GM18502 (cell line): ENCODE data around the gene IL34.

Experiments
- ATAC-seq: cut with Tn5 transposase; IDR thresholded peaks from one replicate; pipeline ENCODE4 v1.9.1; 2021; ENCODE audit warnings: mild to moderate bottlenecking; ENCODE audit not compliant: unreplicated experiment, poor library complexity

IL34 gene

DNA sequence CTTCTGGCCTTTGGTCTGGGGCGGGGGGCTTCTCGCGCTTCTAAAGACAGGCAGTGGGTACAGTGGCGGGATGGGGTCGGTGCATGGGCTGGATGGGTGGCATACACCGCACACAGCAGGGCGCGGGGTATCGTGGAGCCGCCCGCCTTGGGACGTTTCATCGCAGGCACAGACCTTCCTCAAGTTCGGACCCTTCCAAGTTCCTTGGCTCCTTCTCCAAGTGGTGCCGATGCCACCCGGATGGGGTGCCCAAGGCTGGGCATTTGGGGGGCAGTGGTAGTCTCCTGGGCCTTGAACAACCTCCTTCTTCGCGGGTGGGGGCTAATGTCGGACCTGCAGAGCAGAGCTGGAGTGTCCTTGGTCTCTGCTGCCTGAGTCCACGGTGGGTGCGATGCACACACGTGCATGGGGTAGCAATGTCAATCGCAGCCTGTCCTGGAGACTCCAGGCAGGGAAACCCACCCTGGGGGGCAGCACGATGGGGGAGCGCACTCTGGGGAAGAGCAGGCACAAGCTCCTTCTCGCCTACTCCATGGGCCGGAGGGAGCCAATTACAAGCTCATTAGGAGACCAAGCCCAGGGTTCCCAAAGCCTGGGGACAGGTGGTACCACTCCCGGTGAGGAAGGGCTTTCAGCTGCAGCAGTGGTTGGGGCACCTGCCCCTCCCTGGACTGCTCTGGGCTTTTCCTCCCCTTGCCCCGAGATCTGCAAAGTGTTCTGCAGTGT is 40.2 kb downstream of the IL34 start:
- ATAC-seq = no peak

DNA sequence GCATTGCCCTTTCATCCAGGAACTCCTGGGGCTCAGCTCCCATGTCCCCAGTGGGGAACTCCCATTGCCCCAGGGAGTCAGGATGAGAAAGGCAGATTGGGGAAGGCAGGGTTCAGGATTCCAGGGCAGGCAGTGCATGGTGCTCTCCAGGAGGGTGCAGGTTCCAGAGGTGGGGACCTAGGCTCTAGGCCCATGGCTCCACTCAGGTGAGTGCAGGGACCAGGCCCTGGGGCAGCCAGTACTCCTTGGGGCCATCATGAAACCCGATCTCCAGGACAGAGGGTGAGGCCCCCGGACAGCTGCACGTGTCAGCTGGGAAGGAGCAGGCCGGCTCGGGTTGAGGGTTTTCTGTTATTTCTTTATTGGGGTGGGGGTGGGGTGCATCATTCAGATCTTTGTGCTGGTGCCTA is 40.7 kb downstream of the IL34 start:
- no peak for ATAC-seq

DNA sequence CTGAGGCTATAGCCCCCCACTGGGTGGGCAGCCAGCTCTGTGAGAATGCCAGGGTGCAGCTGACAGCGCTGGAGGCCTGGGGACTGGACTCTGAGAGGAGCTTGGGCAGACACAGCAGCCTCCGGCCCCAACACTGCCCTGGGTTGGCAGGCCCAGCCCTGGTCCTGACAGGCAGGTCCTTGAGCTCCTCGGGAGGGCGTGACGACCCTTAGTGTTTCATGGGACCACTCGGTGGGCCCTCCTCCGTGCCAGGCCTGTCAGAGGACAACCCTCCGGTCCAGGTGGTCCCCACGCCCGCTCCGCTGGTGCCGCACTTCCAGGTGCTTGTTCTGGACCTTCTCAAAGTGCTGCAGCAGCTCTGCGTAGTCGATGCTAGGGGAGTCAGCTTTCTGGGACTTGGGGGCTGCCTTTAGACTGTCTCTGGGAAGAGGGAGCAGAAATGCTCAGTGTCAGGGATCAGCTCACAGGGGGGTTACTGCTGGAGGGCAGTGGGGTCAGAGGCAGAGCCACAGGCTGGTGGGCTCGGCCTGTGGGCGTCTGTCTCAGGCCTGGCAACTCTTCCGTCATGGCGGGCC is 41.4 kb downstream of the IL34 start:
- ATAC-seq = no peak

DNA sequence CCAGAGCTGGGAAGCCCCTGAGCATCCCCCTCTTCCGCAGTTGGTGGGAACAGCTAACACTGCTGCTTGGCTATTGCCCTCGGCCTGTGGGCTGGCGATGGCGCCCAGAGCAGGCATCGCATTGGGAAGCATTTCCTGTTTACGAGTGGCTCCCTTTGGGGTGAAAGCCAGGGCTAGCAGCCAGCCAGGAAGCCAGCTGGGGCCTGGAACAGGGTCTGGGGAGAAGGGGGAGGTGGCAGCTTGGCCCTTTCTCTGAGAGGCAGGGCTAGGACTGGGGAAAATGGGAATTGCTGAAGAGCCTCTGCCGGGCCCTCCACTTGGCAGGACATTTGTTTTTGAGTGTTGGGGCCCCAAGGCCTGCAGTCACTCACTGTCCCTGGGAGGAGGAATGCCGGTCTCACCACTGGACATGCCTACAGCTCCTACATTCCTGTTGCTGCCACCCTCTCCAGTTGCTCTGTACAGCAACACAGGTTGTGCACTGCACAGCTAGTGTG is 41.9 kb downstream of the IL34 start:
- no peak for ATAC-seq

DNA sequence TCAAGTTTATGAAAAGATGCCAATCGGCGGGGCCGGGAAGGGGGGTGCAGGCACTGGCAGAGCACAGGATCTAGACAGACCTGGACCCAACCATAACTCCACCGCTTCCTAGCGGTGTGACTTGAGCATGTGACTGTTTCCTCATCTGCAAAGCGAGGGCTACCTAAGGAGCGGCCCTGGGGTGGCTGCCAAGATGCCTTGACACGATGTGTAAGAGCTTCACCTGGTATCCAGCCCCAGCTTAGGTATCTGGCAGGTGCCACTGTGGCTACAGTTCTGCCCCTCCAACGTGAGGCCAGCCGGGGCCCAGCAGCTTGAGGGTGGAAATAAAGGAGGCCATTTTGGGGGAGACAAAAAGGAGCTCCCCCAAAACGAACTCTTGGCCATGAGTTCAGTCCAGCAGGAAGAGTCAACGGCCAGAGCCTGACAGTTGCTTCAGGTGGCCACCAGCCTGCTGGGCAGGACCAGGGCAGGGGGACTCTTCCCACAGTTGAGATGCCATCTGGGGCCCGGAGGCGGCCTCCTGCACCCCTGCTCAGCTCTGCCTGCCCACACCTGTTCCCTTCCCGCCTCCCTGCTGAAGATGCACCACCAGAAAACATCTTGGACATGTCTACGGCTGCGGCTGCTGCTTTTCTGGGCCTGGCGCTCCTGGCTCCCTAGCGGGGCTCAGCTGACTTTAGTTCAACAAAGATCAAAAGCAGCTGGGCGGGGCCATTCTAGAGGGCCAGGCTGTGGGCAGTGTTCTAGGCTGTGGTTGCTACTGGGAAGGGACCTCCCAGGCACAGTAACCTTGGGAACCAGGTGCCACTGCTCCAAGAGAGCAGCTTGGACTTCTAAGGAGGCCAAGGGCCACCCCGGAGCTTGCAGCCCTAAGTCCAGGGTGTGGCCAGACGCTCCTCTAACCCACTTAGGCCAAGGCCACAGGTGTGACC is 42.9 kb downstream of the IL34 start:
- ATAC-seq = no peak

DNA sequence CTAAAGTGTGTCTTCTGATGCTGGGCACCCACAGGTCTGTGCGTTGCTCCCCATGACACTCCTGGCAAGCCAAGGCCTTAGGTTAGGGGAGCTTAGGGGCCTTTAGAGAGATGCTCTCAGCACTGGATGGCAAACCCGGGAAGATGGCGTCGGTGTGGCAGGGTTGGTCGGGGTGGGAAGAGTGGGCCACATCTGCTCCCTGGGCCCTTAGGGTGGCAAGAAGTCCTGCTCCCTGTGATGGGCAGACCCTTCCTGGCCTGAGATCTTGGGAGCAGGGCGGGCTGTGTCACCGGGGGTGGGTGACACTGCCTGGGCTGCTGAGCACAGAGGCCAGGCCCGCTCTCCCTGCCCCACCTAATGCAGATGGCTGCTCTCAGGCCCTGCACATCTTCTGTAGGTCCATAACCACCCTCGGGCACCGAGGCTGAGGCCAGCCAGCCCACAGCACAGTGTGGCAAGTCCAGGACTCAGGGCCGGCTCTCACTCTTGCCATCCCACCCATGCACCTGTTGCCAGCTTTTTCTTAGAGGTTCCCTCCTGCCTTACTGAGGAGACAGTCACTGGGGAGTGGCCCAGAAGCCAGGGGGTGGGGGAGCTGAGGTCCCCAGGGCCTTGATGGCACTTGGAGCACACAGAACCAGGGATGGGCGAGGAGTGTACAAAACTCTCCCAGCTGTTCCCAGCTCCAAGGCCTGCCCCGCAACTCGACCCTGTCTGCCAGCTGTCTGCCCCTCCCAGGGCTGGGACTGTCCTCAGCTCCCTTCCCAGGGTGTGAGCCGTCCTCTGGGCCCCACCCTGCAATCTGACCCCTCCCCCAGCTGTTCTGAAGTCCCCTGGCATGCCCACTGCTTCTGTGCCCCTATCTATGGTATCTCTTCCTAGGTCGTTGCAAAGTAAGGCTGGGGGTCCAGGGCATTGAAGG is 43.9 kb downstream of the IL34 start:
- no peak for ATAC-seq

DNA sequence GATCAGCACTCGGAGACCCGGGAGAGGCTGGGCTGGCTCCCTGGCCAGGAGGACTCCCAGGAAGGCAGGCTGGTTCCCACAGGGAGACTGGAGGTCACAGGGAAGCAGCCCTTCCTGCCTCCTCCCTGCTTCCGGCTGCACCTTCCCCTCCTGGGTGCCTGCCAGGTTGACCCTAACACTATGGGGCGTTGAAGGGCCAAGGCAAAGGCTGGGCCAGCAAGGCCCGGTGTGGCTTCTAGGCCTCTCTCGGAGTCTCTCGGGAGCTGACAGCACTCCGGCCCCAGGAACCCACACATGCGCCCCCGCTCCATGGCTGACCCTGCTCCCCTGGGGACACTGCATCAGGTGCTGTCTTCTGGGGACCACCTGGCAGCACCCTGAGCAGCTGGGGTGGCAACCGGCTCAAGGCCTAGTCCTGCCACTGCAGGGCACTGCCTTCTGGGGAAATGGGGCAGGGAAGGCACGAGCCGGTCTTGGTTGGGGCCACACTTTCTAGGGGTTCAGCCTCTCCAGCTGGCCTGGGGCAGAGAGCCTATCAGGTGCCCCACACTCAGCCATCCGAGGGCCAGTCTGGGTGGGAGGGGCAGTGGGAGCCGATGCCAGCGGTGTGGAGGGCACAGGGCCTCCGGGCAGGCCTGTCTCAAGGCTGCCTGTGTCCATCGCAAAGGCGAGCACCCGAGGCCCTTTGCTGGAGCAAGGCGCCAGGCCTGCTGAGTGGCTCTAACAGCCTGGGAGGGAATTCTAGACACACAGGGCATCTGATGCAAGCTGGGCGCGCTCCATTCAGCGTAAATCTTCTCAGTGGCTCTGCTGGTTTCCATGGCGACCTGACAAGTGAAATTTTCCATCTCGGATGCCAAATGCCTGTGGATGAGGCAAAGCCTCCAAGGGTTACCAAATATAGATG is 45.1 kb downstream of the IL34 start:
- ATAC-seq = no peak

DNA sequence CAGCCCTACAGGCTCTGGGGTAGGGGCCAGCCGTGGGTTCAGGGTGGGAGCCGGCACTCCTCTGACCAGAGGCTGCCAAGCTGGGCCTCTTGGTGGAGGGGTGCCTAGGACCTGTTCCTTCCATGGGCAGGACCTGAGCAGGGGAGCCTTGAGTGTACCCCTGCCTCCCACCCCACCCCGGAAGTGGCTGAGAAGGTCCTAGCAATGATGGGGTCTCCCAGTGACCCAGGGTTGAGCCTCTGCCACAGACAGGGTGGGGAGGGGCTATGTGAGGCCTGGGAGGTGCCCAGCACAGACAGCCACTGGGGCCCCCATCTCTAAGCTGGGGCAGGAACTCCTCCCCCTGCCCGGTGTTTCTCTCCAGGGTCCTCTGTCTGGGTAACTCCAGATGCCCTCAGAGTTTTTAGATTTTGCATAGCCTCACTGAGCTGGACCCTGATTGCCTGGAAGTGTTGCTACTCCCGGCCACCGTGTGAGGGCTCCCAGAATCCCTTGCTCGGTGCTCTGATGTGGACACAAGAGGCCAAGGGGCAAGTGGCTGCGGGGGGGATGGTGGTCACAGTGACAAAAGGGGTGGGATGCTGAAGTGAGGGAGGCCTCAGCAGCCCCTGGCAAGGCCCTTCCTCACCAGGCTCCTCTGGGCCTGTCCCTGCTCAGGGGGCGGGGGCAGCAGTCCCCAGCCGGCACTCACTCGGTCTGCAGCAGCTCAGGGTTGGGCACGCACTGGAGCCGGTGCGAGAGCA is 45.9 kb downstream of the IL34 start:
- ATAC-seq = no peak

DNA sequence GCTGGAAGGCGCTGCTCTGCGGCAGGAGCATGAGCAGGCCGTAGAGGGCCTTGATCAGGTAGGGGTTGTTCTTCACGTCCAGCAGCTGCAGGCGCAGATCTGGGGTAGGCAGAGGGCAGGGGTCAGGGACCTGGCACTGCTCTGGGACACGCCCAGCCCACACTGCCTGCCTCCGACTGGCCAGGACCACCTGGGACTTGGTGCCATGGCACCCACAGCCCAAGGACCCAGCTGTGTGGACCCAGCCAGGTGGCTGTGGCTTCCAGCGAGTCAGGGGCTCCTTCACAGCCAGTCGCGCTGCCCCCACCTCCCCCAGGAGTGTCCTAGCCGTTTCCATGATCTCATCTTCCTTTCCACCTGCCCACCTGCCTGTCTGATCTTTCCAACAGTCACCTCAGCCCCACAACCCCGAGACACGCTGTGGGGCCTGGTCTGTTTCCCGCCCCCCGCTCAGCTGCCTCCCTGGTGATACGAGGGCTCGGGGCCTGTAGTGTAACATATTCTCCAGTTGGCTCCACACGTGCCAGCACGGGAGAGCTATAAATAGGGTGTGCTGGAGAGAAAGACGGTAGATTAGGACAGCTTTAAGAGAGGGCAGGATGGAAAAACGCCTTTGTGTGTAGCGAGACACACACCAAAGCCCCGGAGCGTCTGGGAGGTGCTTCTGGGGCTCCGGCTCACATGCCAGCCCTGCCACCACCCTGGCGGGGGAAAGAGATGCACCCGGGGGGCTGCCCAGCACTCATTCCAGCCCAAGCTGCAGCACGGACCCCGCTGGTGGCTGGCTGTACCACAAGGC is 46.7 kb downstream of the IL34 start:
- no peak for ATAC-seq

DNA sequence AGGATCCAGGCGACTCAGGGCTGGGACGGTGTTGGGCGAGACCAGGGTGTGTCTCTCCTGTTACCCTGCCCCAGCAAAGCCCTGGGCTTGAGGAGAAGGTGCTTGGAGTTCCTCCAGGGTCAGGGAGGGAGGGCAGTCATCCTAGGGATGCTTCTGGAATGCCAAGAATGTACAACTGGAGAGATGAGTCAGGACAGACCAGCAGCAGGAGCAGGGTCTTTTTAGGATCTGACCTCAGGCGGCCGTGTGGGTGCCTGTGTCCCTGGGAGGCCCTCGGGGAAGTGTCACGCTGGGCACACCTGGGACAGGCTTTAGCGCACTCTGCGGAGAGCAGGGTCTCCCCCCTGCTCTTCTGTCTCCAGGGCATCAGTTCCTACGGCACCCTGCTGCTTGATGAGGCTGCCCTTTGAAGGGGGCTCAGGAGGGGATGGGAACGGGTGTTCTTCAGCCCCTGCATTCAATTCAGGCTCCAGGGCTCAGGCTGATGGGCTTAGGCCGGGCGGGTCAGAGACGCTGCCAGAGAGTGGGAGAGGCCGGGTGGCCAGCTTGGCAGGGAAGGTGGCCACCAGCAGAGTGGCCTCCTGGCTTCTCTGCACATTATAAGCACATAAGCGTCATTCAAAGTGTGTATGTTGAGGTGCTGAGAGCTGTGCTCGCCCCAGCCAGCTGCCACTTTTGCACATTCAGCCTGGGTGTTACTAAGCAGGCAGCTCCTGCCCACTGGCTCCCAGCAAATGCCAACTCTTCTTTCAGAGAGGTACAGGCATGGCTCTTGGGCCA is 47.9 kb downstream of the IL34 start:
- ATAC-seq = no peak

DNA sequence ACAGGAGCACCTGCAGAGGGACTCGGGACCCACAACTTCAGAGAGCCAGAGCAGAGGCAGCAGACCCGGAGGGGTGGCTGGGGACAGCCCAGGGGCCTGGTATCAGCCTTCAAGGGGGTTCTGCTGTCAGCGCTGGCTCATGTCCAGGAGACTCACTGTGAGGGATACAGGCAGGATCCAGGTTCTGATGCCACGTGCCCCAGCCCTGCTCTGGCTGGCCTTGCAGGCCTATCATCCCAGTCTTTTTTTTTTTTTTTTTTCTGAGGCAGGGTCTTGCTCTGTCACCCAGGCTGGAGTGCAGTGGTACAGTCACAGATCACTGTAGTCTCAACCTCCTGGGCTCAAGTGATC is 48.5 kb downstream of the IL34 start:
- ATAC-seq = no peak

DNA sequence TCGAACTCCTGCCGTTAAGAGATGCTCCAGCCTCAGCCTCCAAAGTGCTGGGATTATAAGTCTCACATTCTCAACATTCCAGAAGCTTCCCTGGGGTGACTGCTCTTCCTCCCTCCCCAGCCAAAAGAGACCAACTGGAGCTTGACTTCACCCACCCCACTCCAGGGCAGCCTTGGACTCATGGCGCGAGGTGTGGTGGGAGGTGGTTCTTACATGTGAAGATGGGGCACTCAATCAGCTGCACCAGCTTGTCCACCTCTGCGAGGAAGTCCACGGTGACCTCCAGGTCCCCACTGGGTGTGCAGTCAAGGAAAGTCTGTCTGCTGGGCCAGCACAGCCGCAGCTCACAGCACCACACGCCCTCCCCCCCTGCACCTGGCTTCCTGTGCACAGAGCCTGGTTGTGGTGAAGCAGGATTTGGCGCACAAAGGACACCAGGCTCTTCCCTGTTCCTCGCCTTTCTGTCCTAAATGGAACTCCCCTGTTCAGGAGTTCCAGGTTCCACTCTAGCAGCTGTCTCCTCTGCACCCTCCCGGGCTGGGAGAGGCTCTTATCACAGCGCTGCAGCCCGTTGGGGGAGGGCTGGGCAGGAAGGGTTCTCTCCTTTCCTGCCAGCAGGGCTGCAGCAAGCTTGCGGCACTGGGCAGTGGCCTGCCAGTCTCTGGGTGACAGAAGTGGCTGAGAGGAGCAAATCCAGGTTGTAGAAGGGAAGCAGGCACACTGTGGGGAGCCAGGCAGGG is 49.1 kb downstream of the IL34 start:
- ATAC-seq = no peak

DNA sequence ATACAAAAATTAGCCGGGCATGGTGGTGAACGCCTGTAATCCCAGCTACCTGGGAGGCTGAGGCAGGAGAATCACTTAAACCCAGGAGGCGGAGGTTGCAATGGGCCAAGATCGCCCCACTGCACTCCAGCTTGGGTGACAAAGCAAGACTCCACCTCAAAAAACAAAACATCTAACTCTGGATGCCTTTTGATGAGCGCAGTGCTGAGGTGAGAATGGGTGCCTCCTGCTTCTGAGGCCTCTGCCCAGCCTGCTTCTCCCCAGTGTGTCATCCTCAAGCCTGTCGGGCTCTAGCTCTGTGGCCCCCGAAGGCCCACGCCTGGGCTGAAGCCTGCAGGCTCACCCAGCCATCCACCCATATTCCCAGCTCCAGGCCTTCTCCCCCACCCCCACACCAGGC is 50.0 kb downstream of the IL34 start:
- ATAC-seq = no peak

DNA sequence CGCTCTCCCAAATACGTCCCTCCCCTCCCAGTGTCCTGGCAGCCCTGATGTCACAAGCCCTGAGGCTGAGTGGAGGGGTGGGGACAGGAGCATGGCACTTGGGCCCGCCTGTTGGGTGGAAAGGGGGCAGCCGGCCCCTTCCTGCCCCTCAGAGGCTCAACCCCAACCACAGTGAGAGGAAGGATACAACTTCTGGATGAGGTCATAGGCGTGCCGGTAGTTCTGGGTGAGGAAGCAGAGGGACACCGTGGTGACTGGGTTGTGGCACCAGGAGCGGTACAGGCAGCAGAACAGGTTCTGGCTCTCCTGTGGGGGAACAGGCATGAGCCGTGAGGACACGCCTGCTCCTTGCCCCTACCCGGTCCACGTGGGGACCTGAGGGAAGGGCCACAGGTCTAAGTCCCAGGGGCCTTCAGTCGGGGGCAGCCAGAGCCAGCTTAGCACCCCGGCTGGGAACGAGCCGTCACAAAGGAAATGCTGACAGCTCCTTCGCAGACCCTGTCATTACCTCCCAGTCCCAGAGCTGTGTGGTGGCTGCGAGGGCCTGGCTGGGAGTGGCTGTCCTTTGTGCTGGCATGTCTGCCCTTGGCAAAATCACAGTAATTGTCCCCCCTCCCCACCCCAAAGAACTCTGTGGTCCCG is 50.7 kb downstream of the IL34 start:
- no peak for ATAC-seq

DNA sequence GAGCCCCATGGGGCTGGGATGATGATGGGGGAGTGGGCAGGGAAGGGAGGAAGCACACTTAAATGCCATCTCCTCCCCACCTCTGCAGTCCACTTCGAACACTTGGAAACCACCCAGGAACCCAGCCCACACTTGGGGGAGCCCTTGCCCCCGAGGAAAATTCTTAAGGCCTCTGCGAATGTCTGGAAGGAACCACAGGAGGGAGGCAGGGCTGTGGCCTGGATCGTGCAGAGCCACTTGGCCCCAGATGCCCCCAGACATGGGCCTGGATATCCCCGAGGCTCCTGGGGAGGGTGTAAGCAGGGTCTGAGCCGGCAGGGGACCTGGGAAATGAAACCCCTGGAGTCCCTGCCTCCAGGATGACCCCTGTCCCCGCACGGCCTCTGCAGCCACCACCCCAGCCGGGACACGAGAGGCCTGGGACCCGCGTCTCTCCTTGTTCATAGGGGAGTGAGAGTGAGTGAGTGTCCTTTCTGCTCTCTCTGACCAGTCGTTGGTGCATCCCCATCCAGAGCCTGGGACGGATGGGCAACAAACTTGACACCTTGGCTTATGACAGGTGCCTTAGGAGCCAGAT is 51.3 kb downstream of the IL34 start:
- no peak for ATAC-seq
